ENCODE measurements around the gene CSNK1G1. TPM values are rescaled to one million over a fixed set of nuclear protein-coding genes. Genes with fewer than 3 reads are reported as not detected.

CSNK1G1 gene
- total and polyA plus RNA-seq, 2 of the 8 experiments (the other 6 are each of a cell fraction or from before 2014, with no cell fraction given), result 6.0 to 12.9 TPM

DNA sequence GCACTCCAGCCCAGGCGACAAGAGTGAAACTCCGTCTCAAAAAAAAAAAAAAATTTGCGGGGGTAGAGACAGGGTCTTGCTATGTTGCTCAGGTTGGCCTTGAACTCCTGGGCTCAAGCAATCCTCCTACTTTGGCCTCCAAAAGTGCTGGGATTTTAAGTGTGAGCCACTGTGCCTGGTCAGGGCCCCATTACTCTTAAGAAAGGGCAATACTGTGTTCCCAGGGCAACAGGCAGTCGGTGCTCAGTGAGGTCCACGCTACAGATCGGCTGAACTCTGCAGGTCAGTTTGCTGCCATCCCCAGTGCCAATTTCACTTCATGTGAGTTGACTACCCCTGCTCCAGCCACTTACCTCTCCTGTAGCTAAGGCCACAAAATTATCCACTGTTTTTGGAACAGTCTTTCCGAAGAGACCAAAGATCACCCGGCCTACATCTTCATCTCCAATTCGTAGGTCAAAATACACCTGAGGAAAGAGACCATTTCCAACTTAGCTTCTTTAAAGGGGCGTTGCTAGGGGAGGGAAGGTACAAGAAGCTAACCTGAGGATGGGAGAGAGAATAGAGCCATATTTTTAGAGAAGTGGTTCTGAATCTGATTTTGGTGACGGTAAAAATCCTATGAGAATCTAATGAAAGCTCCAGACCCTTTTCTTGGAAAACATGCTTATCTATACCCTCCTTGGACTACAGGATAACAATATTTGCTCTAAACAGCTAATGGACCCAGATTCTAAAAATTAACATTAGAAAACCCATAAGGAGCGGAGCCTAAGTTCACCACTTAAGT is 194.1 kb downstream of the CSNK1G1 start:
- H3K9ac ChIP-seq (replicated peaks in 1 of 4; ENCODE audit: extremely low read depth in 1 of 4, low read depth in 3 of 4, low read length in 3 of 4), result peak overlapping the region; percentile 72 to 96 (median 76)
- no peak overlapping the region for H2BK12ac ChIP-seq (ENCODE audit: low read depth, low read length)
- DNase-seq (ENCODE audit: low read depth in 1 of 2, low spot score in 2 of 2) (no peak), FAIRE-seq (no peak)
- no peak overlapping the region for H2AK5ac ChIP-seq (ENCODE audit: low read depth, low read length)
- no peak overlapping the region for H2BK20ac ChIP-seq (ENCODE audit: low read length)
- H3K27me3 ChIP-seq (replicated peaks in 1 of 4; ENCODE audit: control insufficient read depth in 3 of 4, extremely low read depth in 1 of 4, insufficient read depth in 3 of 4, low read length in 3 of 4), result no peaks in the 10 kb centered on the region
- peaks cover 0 to 13% (median 5%) of the 10 kb centered on the region in 4 experiments for H3K4me1 ChIP-seq (replicated peaks in 1 of 4; ENCODE audit: control insufficient read depth in 3 of 4, insufficient read depth in 4 of 4, low read length in 3 of 4)
- H3K18ac ChIP-seq (ENCODE audit: extremely low read depth, low read length), result no peak overlapping the region
- POLR2A ChIA-PET (ENCODE audit: partially characterized antibody), result interaction anchor here (0.7 to 3.5 kb wide), 3 partner anchors 9 to 225 kb away, joined by 3 to 34 read pairs (median 5); partner anchors contain the start of gene TRIP4
- H4K5ac ChIP-seq (ENCODE audit: insufficient read length, low read depth, low read length), result no peak overlapping the region
- H3K23ac ChIP-seq (ENCODE audit: insufficient read length), result no peak overlapping the region
- no peaks in the 10 kb centered on the region; the same call in 1 of the 2 replicates for H3K79me1 ChIP-seq (ENCODE audit: low read depth, low read length)
- peak overlapping the region; percentile 86 for H4K91ac ChIP-seq (replicated peaks; ENCODE audit: insufficient read length, low read length)
- H2AFZ ChIP-seq (ENCODE audit: low read length), result no peak overlapping the region
- H2BK15ac ChIP-seq (ENCODE audit: low read length), result no peak overlapping the region
- CTCF ChIA-PET (ENCODE audit: partially characterized antibody), result interaction anchor here (1.1 to 3.3 kb wide), 2 partner anchors 9 to 566 kb away, joined by 3 to 23 read pairs; partner anchors contain the start of gene SNX22
- no peaks in the 10 kb centered on the region for H3K9me3 ChIP-seq (ENCODE audit: insufficient read depth in 2 of 2, low read depth in 1 of 2, low read length in 1 of 2)
- H3K4me3 ChIP-seq (ENCODE audit: extremely low read depth in 1 of 4, insufficient read depth in 2 of 4, low read depth in 3 of 4, low read length in 4 of 4), result peak overlapping the region; percentile 80 to 88 (median 83)
- no peak overlapping the region for H3K56ac ChIP-seq (replicated peaks; ENCODE audit: insufficient read length, low read depth, low read length)
- H4K8ac ChIP-seq (ENCODE audit: extremely low read depth, insufficient read depth, low read length), result peak overlapping the region; percentile 58; the same call in 1 of the 2 replicates
- no peak overlapping the region for H2BK5ac ChIP-seq (ENCODE audit: low read depth, low read length)
- WGBS, 2 experiments (ENCODE audit: extremely low coverage in 1 of 2, insufficient coverage in 1 of 2, insufficient read length in 1 of 2, insufficient replicate concordance in 2 of 2, low coverage in 1 of 2, low lambda C conversion rate in 2 of 2, missing lambda C conversion rate in 1 of 2), result 73% methylated on average over 12 of the region's 12 CpGs; no CpG with 5 or more reads in 1 of the 2 experiments
- H4K20me1 ChIP-seq (replicated peaks in 1 of 2; ENCODE audit: control insufficient read depth in 1 of 2, insufficient read depth in 2 of 2, low read length in 2 of 2), result peaks cover 0 to 9% of the 10 kb centered on the region in 2 experiments
- H3K14ac ChIP-seq (ENCODE audit: insufficient read length), result no peak overlapping the region
- H3K23me2 ChIP-seq (ENCODE audit: low read depth, low read length), result peaks cover 3% of the 10 kb centered on the region; the same call in 1 of the 2 replicates
- H3K27ac ChIP-seq (ENCODE audit: low read depth, low read length), result peak overlapping the region; percentile 77; the same call in 1 of the 2 replicates
- H3K79me2 ChIP-seq (ENCODE audit: control insufficient read depth in 1 of 2, insufficient read depth in 2 of 2, low read length in 2 of 2), result peaks cover 0 to 9% of the 10 kb centered on the region in 2 experiments; a peak in 2 of 4 replicates
- H3K4ac ChIP-seq (replicated peaks; ENCODE audit: insufficient read length, low read depth, low read length), result no peak overlapping the region
- peak overlapping the region; percentile 74 to 81 for H3K4me2 ChIP-seq (ENCODE audit: insufficient read depth in 1 of 2, low read depth in 2 of 2, low read length in 2 of 2)
- H2BK120ac ChIP-seq (replicated peaks; ENCODE audit: low read depth, low read length), result no peak overlapping the region
- H3K36me3 ChIP-seq (ENCODE audit: control insufficient read depth in 2 of 4, insufficient read depth in 4 of 4, low read length in 3 of 4), result peaks cover 24 to 39% (median 35%) of the 10 kb centered on the region in 4 experiments
- TF ChIP-seq SUZ12 (IDR thresholded peaks at IDR 0.05; ENCODE audit: low read length) (no peak), SP1 (IDR thresholded peaks at IDR 0.05; ENCODE audit: low read depth, low read length) (no peak), SP2 (IDR thresholded peaks at IDR 0.05; ENCODE audit: low read length) (no peak), SIRT6 (IDR thresholded peaks at IDR 0.05; ENCODE audit: low read length) (no peak), NRF1 (IDR thresholded peaks at IDR 0.05; ENCODE audit: low read depth, low read length) (no peak), POLR2AphosphoS5 (IDR thresholded peaks at IDR 0.05; ENCODE audit: low read depth, low read length) (no peak; the same call in 1 of the 2 replicates), JUN (IDR thresholded peaks at IDR 0.05; ENCODE audit: low read depth, low read length) (no peak), EGR1 (IDR thresholded peaks at IDR 0.05; ENCODE audit: borderline replicate concordance, low read depth, low read length) (no peak), TAF1 (IDR thresholded peaks at IDR 0.05; ENCODE audit: low read depth, low read length) (no peak), SRF (IDR thresholded peaks at IDR 0.05; ENCODE audit: low read depth, low read length) (no peak), BRCA1 (IDR thresholded peaks at IDR 0.05; ENCODE audit: low read depth, low read length) (no peak), POU5F1 (IDR thresholded peaks at IDR 0.05; ENCODE audit: low read depth, low read length) (no peak), ZNF274 (IDR thresholded peaks at IDR 0.05; ENCODE audit: borderline replicate concordance, extremely low read depth, low read length) (no peak), FOSL1 (IDR thresholded peaks at IDR 0.05; ENCODE audit: insufficient read depth, low read depth, low read length) (no peak)
